WTC11 (cell line): Measurements from ENCODE around the gene MCAT. TPM values are rescaled to one million over a fixed set of nuclear protein-coding genes. Genes with fewer than 3 reads are reported as not detected.

Experiments used
- FOXJ3 ChIP-seq: sonication (generic); formaldehyde crosslinking; IDR thresholded peaks from 2 replicates; pipeline ENCODE4 v1.9.0; 2021; ENCODE audit warnings: missing genetic modification reagents, mild to moderate bottlenecking, borderline replicate concordance
- FOXP4 ChIP-seq: sonication (generic); formaldehyde crosslinking; IDR thresholded peaks from 2 replicates; pipeline ENCODE4 v1.8.0; 2022; ENCODE audit warnings: mild to moderate bottlenecking, missing genetic modification reagents
- JUN ChIP-seq: sonication (generic); formaldehyde crosslinking; IDR thresholded peaks from 2 replicates; pipeline ENCODE4 v1.8.0; 2023; ENCODE audit warnings: mild to moderate bottlenecking, missing genetic modification reagents
- NR1H2 ChIP-seq: sonication (generic); formaldehyde crosslinking; IDR thresholded peaks from 2 replicates; pipeline ENCODE4 v1.9.0; 2021; ENCODE audit warnings: mild to moderate bottlenecking, moderate library complexity, missing genetic modification reagents
- SMAD4 ChIP-seq: sonication (generic); formaldehyde crosslinking; IDR thresholded peaks from 2 replicates; pipeline ENCODE4 v1.8.0; 2022; ENCODE audit warnings: mild to moderate bottlenecking, missing genetic modification reagents
- TEAD1 ChIP-seq: sonication (generic); formaldehyde crosslinking; IDR thresholded peaks from 2 replicates; pipeline ENCODE4 v1.8.0; 2022; ENCODE audit warnings: mild to moderate bottlenecking, missing genetic modification reagents
- TP53 ChIP-seq: sonication (generic); formaldehyde crosslinking; IDR thresholded peaks from 2 replicates; pipeline ENCODE4 v1.8.1; 2023; ENCODE audit warnings: mild to moderate bottlenecking, missing genetic modification reagents
- USF1 ChIP-seq: sonication (generic); formaldehyde crosslinking; IDR thresholded peaks from 2 replicates; pipeline ENCODE4 v1.8.0; 2022; ENCODE audit warnings: mild to moderate bottlenecking, missing genetic modification reagents
- USF2 ChIP-seq: sonication (generic); formaldehyde crosslinking; IDR thresholded peaks from 2 replicates; pipeline ENCODE4 v1.8.1; 2023; ENCODE audit warnings: mild to moderate bottlenecking, missing genetic modification reagents, moderate library complexity
- ZNF121 ChIP-seq: sonication (generic); formaldehyde crosslinking; IDR thresholded peaks from 2 replicates; pipeline ENCODE4 v1.8.0; 2023; ENCODE audit warnings: missing genetic modification reagents
- ZNF396 ChIP-seq: fragments of 250-450 bp; sonication (Bioruptor Pico); IDR thresholded peaks from 2 replicates; pipeline ENCODE4 v1.8.0; 2021; ENCODE audit warnings: mild to moderate bottlenecking, moderate library complexity, borderline replicate concordance
- ZNF425 ChIP-seq: fragments of 250-450 bp; sonication (Bioruptor Pico); conservative IDR thresholded peaks from 2 replicates; pipeline ENCODE4 v1.9.0; 2021; ENCODE audit warnings: mild to moderate bottlenecking
- ZNF512 ChIP-seq: sonication (generic); formaldehyde crosslinking; IDR thresholded peaks from 2 replicates; pipeline ENCODE4 v1.8.1; 2022; ENCODE audit warnings: missing genetic modification reagents, borderline replicate concordance
- ZSCAN18 ChIP-seq: fragments of 250-450 bp; sonication (Bioruptor Pico); IDR thresholded peaks from 2 replicates; pipeline ENCODE4 v2.1.2; 2022; ENCODE audit warnings: mild to moderate bottlenecking, moderate library complexity
- total RNA-seq: library from RNA; stranded (reverse); gene quantifications from 3 replicates; pipeline ENCODE4 v1.2.3, GENCODE V29; 2021

The MCAT gene
- total RNA-seq, 1 experiment from 2014 or later: 18.5 TPM

GRCh38 chr22:43187171-43188099 lies 44.2 kb upstream of the MCAT start (continued):
- TF ChIP-seq ZNF396 (CRISPR knock-in tag) (no peak), ZSCAN18 (no peak), FOXJ3 (no peak), ZNF425 (no peak), ZNF121 (CRISPR knock-in tag) (no peak), USF1 (CRISPR knock-in tag) (no peak), SMAD4 (no peak), JUN (CRISPR knock-in tag) (no peak), USF2 (CRISPR knock-in tag) (peak; percentile 42), NR1H2 (CRISPR knock-in tag) (no peak), ZNF512 (CRISPR knock-in tag) (no peak), TP53 (CRISPR knock-in tag) (no peak), FOXP4 (CRISPR knock-in tag) (peak; percentile 66; the same call in 1 of the 2 replicates), TEAD1 (CRISPR knock-in tag) (peak; percentile 64; the same call in 1 of the 2 replicates)
- TF ChIP-seq, all 79 proteins: peak for 18
